ENCODE results near the gene ULBP3.

ULBP3 gene

GRCh38 chr6:150081702-150082101 lies 12.8 kb upstream of the ULBP3 start:
- H3K27ac ChIP-seq (replicated peaks): no peak overlapping the region
- TF ChIP-seq REST (IDR thresholded peaks at IDR 0.05; ENCODE audit: insufficient replicate concordance, low read depth) (no peak), POLR2AphosphoS5 (IDR thresholded peaks at IDR 0.05; ENCODE audit: low read depth) (no peak), GABPA (IDR thresholded peaks at IDR 0.05; ENCODE audit: low read depth) (no peak), SPI1 (IDR thresholded peaks at IDR 0.05; ENCODE audit: borderline replicate concordance, low read depth) (no peak), CTCF (IDR thresholded peaks at IDR 0.05; ENCODE audit: insufficient read depth, low read length) (no peak)

DNA sequence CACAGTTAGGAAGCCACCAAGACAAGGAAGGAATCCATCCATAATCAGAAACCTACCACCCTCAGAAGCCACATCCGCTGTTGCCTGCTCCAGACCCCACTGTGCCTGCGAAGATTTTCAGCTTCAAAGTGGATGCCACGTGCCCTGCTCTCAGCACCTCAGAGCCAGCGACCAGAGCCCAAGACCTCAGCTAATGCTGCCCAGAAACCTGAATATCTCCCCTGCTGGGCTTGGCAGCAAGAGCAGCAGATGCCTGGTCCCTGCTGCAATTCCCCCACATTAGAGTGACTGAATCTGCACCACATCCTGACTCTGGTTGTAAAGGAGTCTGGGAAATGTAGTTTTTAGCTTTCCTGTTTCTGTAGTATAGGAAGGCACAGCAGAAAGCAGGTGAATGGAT lies 10.7 kb upstream of the ULBP3 start:
- no peak for TF ChIP-seq SPI1 (IDR thresholded peaks at IDR 0.05; ENCODE audit: borderline replicate concordance, low read depth)
- DNase-seq (ENCODE audit: low read depth in 1 of 2, low spot score in 1 of 2): no peak
- Histone ChIP-seq H3K4me3 (replicated peaks; ENCODE audit: insufficient read depth, low read length) (no peak overlapping the region), H3K27me3 (ENCODE audit: insufficient read depth, poor library complexity, severe bottlenecking) (peaks cover 14% of the 10 kb centered on the region), H3K27ac (replicated peaks) (no peak overlapping the region)

More at GRCh38 chr6:150081702-150082101, 12.8 kb upstream of the ULBP3 start:
- H3K4me3 ChIP-seq (replicated peaks; ENCODE audit: insufficient read depth, low read length): no peak overlapping the region
- H3K27me3 ChIP-seq (ENCODE audit: insufficient read depth, poor library complexity, severe bottlenecking): peaks cover 4% of the 10 kb centered on the region
- no peak for DNase-seq (ENCODE audit: low read depth in 1 of 2, low spot score in 1 of 2)

- Histone ChIP-seq H3K4me3 (replicated peaks; ENCODE audit: insufficient read depth, low read length) (no peak overlapping the region), H3K27me3 (ENCODE audit: insufficient read depth, poor library complexity, severe bottlenecking) (peaks cover 14% of the 10 kb centered on the region), H3K27ac (replicated peaks) (no peak overlapping the region)
- no peak for TF ChIP-seq CTCF (IDR thresholded peaks at IDR 0.05; ENCODE audit: insufficient read depth, low read length)
- no peak for TF ChIP-seq GABPA (IDR thresholded peaks at IDR 0.05; ENCODE audit: low read depth)
- DNase-seq (ENCODE audit: low read depth in 1 of 2, low spot score in 1 of 2): no peak
These were observed 9.9 kb upstream of the ULBP3 start for GRCh38 chr6:150078788-150079187.

DNA sequence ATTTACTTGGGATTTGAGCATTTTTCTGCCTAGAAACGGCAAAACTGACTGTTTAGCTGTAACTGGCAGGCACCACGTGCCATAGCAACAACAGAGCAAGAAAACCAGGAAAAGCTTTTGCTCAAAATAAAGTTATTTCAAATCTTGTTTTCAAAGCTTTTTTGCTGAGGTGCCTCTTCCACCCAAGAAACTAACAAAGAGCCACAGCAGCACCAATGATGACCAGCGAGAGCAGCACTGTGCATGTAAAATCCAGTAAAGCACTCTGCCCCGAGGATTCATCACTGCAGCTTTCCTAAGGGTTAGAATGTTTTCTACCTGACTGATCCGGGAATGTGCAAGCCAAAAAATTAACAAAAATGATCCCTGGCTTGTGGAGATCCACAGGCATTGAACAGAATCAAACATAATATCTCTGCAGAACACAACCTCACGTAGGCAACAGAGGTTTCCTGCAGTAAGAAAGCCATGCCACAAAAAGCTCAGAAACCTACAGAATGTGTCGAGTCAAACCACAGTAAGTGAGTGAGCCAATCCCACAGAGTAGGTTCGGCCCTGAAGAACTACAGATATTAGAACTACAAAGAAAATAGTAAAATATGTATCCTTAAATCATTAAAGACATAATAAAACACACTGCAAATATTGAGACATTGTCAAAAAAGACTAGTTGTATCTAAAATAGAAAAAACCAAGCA lies 7.4 kb upstream of the ULBP3 start:
- H3K4me3 ChIP-seq (replicated peaks; ENCODE audit: insufficient read depth, low read length): no peak overlapping the region
- peaks cover 14% of the 10 kb centered on the region for H3K27me3 ChIP-seq (ENCODE audit: insufficient read depth, poor library complexity, severe bottlenecking)
- TF ChIP-seq SPI1 (IDR thresholded peaks at IDR 0.05; ENCODE audit: borderline replicate concordance, low read depth): no peak
- TF ChIP-seq POLR2AphosphoS5 (IDR thresholded peaks at IDR 0.05; ENCODE audit: low read depth): no peak
- TF ChIP-seq CTCF (IDR thresholded peaks at IDR 0.05; ENCODE audit: insufficient read depth, low read length): no peak
- TF ChIP-seq GABPA (IDR thresholded peaks at IDR 0.05; ENCODE audit: low read depth): no peak
- TF ChIP-seq REST (IDR thresholded peaks at IDR 0.05; ENCODE audit: insufficient replicate concordance, low read depth): no peak
- DNase-seq (ENCODE audit: low read depth in 1 of 2, low spot score in 1 of 2): no peak
- H3K27ac ChIP-seq (replicated peaks): no peak overlapping the region
